ENCODE data around the gene CCDC137.

The CCDC137 gene

GRCh38 chr17:81717049-81717765 is 50.7 kb downstream of the CCDC137 start:
- no peak for DNase-seq

- no peak for DNase-seq
These were observed 51.2 kb downstream of the CCDC137 start for GRCh38 chr17:81717766-81718089.

GRCh38 chr17:81719410-81720266 is 53.1 kb downstream of the CCDC137 start:
- DNase-seq: no peak

- DNase-seq: no peak
These were observed 53.9 kb downstream of the CCDC137 start for GRCh38 chr17:81720267-81721071.

- DNase-seq: no peak
These were observed 55.9 kb downstream of the CCDC137 start for GRCh38 chr17:81722184-81723120.
